GM12864 (cell line): Measurements from ENCODE around the gene ROBO2.

Experiments used
- DNase-seq: peaks from one replicate; pipeline ENCODE4 v3.0.0-alpha.2; 2011; ENCODE audit warnings: low read depth
- H3K4me3 ChIP-seq: 2 replicates; pipeline ENCODE4 v1.5.1; 2011; ENCODE audit warnings: mild to moderate bottlenecking, low read depth, low read length, control low read depth
- TF ChIP-seq, protein P1 (sequence below): IDR thresholded peaks from 2 replicates; pipeline ENCODE4 v1.5.1; 2011; ENCODE audit warnings: low read depth, mild to moderate bottlenecking, moderate library complexity, low read length, control low read depth, inconsistent platforms; ENCODE audit errors: missing control alignments

The ROBO2 gene

DNA sequence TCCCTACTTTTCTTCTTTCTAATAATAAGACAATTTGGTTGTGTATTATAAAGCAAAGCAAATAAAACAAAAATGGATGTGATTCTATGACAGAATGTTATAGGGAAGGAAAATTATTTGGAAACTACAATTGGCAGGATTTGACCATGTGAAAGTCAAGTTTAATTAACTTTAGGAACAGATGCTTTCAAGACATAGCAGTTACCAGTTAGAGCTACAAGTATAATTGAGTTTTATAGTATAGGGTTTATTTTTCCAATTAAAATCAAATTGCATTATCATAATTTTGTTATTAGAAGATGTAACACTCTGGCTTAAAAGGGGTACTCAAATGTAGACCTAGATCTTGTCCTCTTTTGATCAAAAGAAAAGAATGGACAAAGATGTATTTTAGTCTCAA, 110.9 kb downstream of the ROBO2 start:
- TF ChIP-seq, protein P1, sequence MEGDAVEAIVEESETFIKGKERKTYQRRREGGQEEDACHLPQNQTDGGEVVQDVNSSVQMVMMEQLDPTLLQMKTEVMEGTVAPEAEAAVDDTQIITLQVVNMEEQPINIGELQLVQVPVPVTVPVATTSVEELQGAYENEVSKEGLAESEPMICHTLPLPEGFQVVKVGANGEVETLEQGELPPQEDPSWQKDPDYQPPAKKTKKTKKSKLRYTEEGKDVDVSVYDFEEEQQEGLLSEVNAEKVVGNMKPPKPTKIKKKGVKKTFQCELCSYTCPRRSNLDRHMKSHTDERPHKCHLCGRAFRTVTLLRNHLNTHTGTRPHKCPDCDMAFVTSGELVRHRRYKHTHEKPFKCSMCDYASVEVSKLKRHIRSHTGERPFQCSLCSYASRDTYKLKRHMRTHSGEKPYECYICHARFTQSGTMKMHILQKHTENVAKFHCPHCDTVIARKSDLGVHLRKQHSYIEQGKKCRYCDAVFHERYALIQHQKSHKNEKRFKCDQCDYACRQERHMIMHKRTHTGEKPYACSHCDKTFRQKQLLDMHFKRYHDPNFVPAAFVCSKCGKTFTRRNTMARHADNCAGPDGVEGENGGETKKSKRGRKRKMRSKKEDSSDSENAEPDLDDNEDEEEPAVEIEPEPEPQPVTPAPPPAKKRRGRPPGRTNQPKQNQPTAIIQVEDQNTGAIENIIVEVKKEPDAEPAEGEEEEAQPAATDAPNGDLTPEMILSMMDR, result no peak
- no peak for DNase-seq

DNA sequence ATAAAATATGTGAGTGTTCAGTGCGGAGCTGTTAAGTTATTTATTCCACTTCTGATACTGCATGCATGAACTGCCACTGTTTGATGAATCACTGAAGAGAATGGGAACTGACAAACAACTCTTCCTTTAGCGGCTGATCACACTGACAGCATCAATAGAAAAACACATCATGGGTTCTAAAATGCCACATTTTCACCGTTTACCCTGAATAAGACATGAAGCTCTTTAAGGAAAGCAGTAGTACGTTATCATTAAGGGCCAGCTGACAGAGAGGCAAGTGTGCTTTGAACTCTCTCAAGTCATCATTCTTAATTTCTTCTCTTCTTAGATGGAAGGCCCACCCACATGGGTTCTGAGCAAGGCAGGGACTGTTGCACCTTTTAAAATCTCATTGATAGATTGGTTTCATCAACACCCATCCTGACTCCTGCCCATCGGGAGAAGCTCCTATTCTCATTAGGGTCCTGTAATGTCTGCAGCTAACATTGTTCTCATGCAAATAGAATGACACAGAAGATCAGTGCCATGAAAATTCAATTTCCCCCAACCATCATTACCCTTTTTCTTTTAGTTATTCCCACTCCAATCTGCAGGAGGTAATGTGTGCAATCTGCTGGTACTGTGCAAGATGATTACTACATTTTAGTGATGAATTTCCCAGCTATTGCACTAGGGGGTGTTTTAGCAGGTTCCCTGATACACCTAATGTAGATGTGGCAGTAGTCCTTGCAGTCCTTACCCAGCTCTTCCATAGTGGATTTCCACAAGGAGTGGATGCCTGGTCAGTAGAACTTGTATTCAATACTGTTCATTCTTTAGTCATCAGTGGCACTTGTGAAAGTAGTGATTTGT, 119.1 kb downstream of the ROBO2 start:
- DNase-seq, result no peak
- H3K4me3 ChIP-seq, result no peak overlapping the region
- TF ChIP-seq, protein P1, result no peak

More for the DNA sequence above, 110.9 kb downstream of the ROBO2 start:
- no peak overlapping the region for H3K4me3 ChIP-seq

DNA sequence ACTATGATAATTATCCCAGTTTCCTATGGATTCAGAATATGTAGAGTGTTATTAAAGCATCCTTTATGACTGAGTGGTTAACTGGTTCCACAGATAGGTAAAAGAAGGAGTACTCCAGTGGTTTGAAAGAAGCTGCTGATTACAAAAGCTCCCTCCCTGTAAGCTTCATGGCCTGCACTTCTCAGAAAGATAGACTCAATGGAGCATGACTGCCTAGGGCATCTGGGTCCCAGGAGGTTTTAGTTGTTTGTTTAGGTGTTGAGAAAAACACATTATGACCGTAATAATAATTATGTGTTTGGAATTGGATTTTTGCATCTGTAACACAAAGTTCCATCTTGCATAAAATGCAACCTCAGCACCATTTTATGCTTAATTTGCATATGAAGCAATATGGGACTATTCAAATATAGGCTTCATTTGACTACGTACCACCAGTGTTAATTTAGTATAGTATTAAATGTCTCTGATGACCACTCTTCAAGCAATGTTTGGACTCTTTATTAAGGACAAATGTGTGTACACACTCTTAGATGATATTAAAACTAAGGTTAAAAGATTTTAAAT, 121.1 kb downstream of the ROBO2 start:
- no peak for DNase-seq
- H3K4me3 ChIP-seq, result no peak overlapping the region
- TF ChIP-seq, protein P1, result no peak

DNA sequence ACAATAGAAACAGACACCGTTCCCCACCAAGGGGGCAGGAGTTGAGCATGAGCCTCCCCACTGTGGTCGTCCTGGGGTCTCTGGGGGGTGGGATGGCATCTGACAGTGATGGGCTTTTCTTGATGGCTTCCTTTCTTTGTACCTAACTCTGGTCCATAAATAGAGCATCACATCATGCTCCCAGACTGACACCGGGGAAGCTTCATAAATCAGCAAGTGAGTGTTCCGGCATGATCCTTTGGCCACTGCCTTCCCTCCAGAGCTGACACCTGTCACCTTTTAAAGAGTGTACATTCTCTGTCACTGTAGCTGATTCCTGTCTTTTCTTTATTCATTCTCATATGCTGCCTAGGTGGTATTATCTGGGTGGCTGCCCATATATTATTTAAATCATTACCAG, 129.9 kb downstream of the ROBO2 start:
- H3K4me3 ChIP-seq, result no peak overlapping the region
- TF ChIP-seq, protein P1, result no peak
- no peak for DNase-seq

DNA sequence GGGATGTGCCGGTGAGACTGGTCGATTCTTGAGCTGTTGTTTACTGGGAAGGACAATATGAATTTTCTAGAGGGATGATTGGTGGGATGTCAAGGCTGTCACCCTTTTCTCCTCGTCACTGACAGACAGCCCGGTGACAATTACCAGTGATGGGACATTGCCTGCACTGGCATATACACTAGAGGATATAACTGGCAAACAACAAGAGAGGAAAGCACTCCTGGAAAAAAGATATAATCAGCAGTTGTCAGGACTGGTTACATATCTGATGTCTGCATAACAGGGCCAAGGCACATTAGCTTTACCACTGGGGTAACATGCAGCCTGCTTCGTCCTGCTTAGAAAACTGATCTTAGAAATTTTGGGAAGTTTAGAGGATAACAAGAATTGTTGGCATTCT, 131.1 kb downstream of the ROBO2 start:
- TF ChIP-seq, protein P1, result no peak
- DNase-seq, result no peak
- no peak overlapping the region for H3K4me3 ChIP-seq

DNA sequence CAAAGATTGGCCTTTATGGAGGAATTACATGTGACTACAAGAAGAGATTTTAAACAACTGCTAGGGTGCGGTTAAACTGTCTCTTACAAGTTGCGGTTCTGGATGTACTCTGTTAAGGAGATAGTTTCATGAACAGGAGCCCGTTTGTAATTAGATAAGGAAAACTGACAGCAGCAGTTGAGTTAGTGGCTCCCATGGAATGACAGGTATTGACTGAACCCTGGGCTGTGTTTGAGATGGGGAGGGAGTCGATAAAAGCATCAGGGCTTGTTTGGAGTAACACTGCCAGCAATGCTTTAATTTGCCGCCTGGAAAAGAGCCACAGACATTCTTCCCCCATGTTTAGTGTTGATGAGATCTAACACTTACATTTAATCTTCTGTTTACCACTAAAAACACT, 139.9 kb downstream of the ROBO2 start:
- H3K4me3 ChIP-seq, result no peak overlapping the region
- DNase-seq, result no peak
- TF ChIP-seq, protein P1, result no peak
